Osteoblast (primary cell): Measurements from ENCODE around the gene PIP5K1C. TPM values are rescaled to one million over a fixed set of nuclear protein-coding genes. Genes with fewer than 3 reads are reported as not detected.
"Not testable (repeated sequence)": the region's sequence is repeated elsewhere in the genome, so short reads cannot be mapped to it uniquely, and the experiment has no call there.

Source experiments
- DNase-seq: peaks from one replicate; pipeline ENCODE4 v3.0.0; 2011; ENCODE audit warnings: low spot score, mixed read lengths; ENCODE audit not compliant: insufficient read length; ENCODE audit errors: missing footprints
- H2AFZ ChIP-seq: 2 replicates; pipeline ENCODE4 v1.6.0; 2011; ENCODE audit warnings: mild to moderate bottlenecking, low read length
- H3K27ac ChIP-seq: 2 replicates; pipeline ENCODE4 v1.5.1; 2011; ENCODE audit warnings: mild to moderate bottlenecking, low read depth, low read length, moderate library complexity
- H3K27me3 ChIP-seq: 2 replicates; pipeline ENCODE4 v1.6.0; 2012; ENCODE audit warnings: mild to moderate bottlenecking, control low read depth, inconsistent platforms, low read length, moderate library complexity; ENCODE audit not compliant: insufficient read depth
- H3K36me3 ChIP-seq: 2 replicates; pipeline ENCODE4 v1.5.1; 2011; ENCODE audit warnings: mild to moderate bottlenecking, low read length, control low read depth, moderate library complexity; ENCODE audit not compliant: insufficient read depth
- H3K4me1 ChIP-seq: 2 replicates; pipeline ENCODE4 v1.5.1; 2011; ENCODE audit warnings: mild to moderate bottlenecking, low read length, control low read depth, moderate library complexity; ENCODE audit not compliant: insufficient read depth
- H3K4me2 ChIP-seq: 2 replicates; pipeline ENCODE4 v1.6.0; 2011; ENCODE audit warnings: mild to moderate bottlenecking, low read length; ENCODE audit not compliant: insufficient read depth
- H3K4me3 ChIP-seq: fragments of 200-600 bp; sonication (generic); 3 replicates; pipeline ENCODE4 v1.5.1; 2012; ENCODE audit warnings: mild to moderate bottlenecking, low read length, inconsistent platforms; ENCODE audit not compliant: insufficient read depth
- H3K79me2 ChIP-seq: 2 replicates; pipeline ENCODE4 v1.6.0; 2012; ENCODE audit warnings: mild to moderate bottlenecking, low read length, control low read depth, inconsistent platforms; ENCODE audit not compliant: insufficient read depth
- H3K9me3 ChIP-seq: 2 replicates; pipeline ENCODE4 v1.5.1; 2011; ENCODE audit warnings: low read depth, low read length, control low read depth
- H4K20me1 ChIP-seq: 2 replicates; pipeline ENCODE4 v1.6.0; 2012; ENCODE audit warnings: mild to moderate bottlenecking, low read length, control low read depth; ENCODE audit not compliant: insufficient read depth
- CTCF ChIP-seq: IDR thresholded peaks from 2 replicates; pipeline ENCODE4 v1.5.1; 2011; ENCODE audit warnings: mild to moderate bottlenecking, low read depth, low read length, moderate library complexity; ENCODE audit errors: extremely low read depth
- total RNA-seq: library from RNA; depleted of rRNA; stranded (reverse); fragments of >200 nt; gene quantifications from 2 replicates; pipeline ENCODE4 v1.2.3, GENCODE V29; 2012

The PIP5K1C gene
- total RNA-seq, 1 donor, result 30.4 TPM

GRCh38 chr19:3633559-3633988 is 66.7 kb downstream of the PIP5K1C start:
- Histone ChIP-seq H3K9me3 (no peaks in the 10 kb centered on the region), H3K27me3 (no peaks in the 10 kb centered on the region), H2AFZ (no peak overlapping the region), H3K4me2 (no peak overlapping the region), H3K36me3 (peaks cover 2% of the 10 kb centered on the region), H3K4me3 (no peak overlapping the region), H3K79me2 (no peaks in the 10 kb centered on the region), H3K27ac (no peak overlapping the region), H3K4me1 (no peaks in the 10 kb centered on the region), H4K20me1 (no peaks in the 10 kb centered on the region)
- no peak for TF ChIP-seq CTCF
- DNase-seq, result no peak

GRCh38 chr19:3632739-3633558 is 67.3 kb downstream of the PIP5K1C start:
- no peak for DNase-seq
- H3K36me3 ChIP-seq, result no peaks in the 10 kb centered on the region
- no peaks in the 10 kb centered on the region for H3K79me2 ChIP-seq
- no peak overlapping the region for H3K27ac ChIP-seq
- TF ChIP-seq CTCF, result no peak
- no peak overlapping the region for H3K4me3 ChIP-seq
- no peaks in the 10 kb centered on the region for H4K20me1 ChIP-seq
- no peaks in the 10 kb centered on the region for H3K4me1 ChIP-seq
- no peaks in the 10 kb centered on the region for H3K27me3 ChIP-seq
- H2AFZ ChIP-seq, result no peak overlapping the region
- no peak overlapping the region for H3K4me2 ChIP-seq
- H3K9me3 ChIP-seq, result no peaks in the 10 kb centered on the region

GRCh38 chr19:3632098-3632497 is 68.2 kb downstream of the PIP5K1C start:
- no peak overlapping the region for H3K4me2 ChIP-seq
- no peak overlapping the region for H2AFZ ChIP-seq
- H3K79me2 ChIP-seq, result no peaks in the 10 kb centered on the region
- no peak overlapping the region for H3K4me3 ChIP-seq
- no peaks in the 10 kb centered on the region for H3K27me3 ChIP-seq
- H3K4me1 ChIP-seq, result no peaks in the 10 kb centered on the region
- no peak for TF ChIP-seq CTCF
- no peaks in the 10 kb centered on the region for H4K20me1 ChIP-seq
- no peaks in the 10 kb centered on the region for H3K9me3 ChIP-seq
- no peak overlapping the region for H3K27ac ChIP-seq
- H3K36me3 ChIP-seq, result no peaks in the 10 kb centered on the region
- no peak for DNase-seq

- Histone ChIP-seq H3K4me3 (no peak overlapping the region), H3K27me3 (no peaks in the 10 kb centered on the region)
- no peak for TF ChIP-seq CTCF
Measured at GRCh38 chr19:3631053-3631861, 69.0 kb downstream of the PIP5K1C start.

GRCh38 chr19:3628766-3629165 is 71.5 kb downstream of the PIP5K1C start:
- not testable (repeated sequence) for H3K36me3 ChIP-seq, H2AFZ ChIP-seq, H3K9me3 ChIP-seq, H3K27ac ChIP-seq, H3K27me3 ChIP-seq, DNase-seq, H3K4me3 ChIP-seq, H3K4me2 ChIP-seq
- peaks cover 12% of the 10 kb centered on the region for H3K4me1 ChIP-seq
- peaks cover 14% of the 10 kb centered on the region for H4K20me1 ChIP-seq
- peaks cover 27% of the 10 kb centered on the region for H3K79me2 ChIP-seq

More at GRCh38 chr19:3631053-3631861, 69.0 kb downstream of the PIP5K1C start:
- DNase-seq, result no peak
- Histone ChIP-seq H3K36me3 (no peaks in the 10 kb centered on the region), H3K79me2 (peaks cover 2% of the 10 kb centered on the region), H3K9me3 (no peaks in the 10 kb centered on the region), H3K27ac (no peak overlapping the region), H3K4me2 (no peak overlapping the region), H2AFZ (no peak overlapping the region), H4K20me1 (no peaks in the 10 kb centered on the region), H3K4me1 (no peaks in the 10 kb centered on the region)
